GM18870 (cell line): ENCODE measurements around the gene TOX2.

ENCODE experiments used
- ATAC-seq: cut with Tn5 transposase; IDR thresholded peaks from one replicate; pipeline ENCODE4 v1.9.1; 2021; ENCODE audit warnings: moderate library complexity; ENCODE audit not compliant: unreplicated experiment

The TOX2 gene

GRCh38 chr20:44092551-44093248 lies 178.0 kb downstream of the TOX2 start:
- ATAC-seq, result no peak

GRCh38 chr20:44093249-44093582 lies 178.6 kb downstream of the TOX2 start:
- no peak for ATAC-seq

GRCh38 chr20:44095831-44096230 lies 181.2 kb downstream of the TOX2 start:
- no peak for ATAC-seq

DNA sequence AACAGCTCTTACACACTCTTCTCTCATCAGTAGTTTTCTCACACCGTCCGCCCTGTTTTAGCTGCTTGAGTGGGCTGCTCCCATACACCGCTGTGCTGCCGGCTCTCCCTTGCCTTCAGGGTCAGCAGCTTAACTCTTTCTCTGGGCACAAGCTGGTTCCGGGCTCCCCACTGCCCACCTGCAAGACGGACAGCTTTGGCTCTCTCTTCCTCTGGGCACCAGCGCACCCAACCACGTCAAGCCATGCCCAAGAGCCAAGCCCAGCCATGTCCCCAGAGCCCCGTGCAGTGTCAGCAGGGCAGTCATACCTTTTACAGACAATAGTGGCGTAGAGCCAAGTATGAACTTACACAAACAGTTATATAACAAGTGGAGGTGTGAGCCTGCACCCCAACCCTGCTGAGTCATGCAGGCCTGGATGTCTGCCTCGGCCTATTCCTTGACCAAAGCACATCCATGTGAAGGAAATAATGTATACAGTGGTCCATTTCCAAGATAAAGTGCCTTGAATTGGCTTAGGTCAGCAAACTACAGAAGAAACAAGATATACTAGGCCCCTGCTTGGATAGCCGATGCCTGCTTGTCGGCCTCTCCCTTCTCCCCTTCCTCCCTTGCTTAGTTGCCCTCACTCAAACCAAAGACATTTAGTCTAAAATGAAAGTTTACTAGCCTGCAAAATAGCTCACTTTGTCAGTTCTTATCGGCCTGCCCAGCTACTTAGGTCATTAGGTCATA lies 183.0 kb downstream of the TOX2 start:
- no peak for ATAC-seq

DNA sequence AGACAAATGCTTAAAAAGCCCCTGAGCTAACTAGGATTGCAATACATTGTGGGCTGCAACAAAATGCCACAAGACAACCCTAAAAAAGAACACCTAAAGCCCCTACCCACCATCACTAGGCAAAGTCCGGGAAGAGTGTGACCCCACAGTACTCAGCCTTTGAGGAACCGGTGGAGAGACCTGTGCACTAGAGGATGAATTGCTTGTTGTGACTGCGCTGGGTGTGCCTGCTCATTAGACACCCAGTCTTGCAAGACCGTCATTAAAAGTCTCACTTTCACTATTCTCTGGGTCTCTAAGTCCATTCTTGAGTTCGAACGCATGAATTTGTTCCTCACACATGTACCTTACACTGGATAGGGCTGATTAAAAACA lies 183.6 kb downstream of the TOX2 start:
- ATAC-seq, result no peak

DNA sequence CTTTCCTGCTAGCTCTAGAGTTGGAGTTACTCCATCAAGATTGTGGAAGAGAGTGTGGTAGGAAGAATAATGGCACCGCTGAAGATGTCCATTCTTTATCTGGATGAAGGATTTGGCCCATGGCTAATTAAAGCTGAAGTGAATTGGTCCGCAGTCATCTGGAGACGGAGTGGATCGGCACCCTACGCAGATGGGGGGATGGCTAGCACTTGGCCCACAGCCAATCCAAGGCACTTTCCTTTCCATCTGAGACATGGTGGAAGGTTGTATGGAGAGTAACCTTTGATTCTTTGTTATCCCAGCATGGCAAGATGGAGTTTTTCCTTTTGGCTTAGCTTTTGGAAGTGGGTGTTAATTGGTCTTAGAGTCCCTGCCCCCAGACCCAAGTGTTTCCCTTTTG lies 184.0 kb downstream of the TOX2 start:
- ATAC-seq, result no peak

GRCh38 chr20:44099832-44100231 lies 185.2 kb downstream of the TOX2 start:
- no peak for ATAC-seq

DNA sequence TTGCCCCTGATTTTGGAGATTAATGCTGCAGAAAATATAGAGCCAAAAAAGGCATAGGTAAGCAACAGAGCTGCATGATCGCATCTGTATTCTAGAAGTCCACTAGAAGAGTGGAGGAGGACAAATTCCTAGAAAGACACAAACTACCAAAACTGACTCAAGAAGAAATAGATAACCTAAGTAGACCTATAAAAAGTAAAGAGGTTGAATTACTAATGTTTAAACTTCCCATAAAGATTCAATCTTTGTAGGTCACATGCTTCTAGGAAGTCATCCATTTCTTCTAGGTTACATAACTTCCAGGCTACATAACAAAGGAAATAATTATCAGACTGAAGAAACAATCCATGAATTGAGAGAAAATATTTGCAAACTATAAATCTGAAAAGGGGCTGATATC lies 187.9 kb downstream of the TOX2 start:
- no peak for ATAC-seq

DNA sequence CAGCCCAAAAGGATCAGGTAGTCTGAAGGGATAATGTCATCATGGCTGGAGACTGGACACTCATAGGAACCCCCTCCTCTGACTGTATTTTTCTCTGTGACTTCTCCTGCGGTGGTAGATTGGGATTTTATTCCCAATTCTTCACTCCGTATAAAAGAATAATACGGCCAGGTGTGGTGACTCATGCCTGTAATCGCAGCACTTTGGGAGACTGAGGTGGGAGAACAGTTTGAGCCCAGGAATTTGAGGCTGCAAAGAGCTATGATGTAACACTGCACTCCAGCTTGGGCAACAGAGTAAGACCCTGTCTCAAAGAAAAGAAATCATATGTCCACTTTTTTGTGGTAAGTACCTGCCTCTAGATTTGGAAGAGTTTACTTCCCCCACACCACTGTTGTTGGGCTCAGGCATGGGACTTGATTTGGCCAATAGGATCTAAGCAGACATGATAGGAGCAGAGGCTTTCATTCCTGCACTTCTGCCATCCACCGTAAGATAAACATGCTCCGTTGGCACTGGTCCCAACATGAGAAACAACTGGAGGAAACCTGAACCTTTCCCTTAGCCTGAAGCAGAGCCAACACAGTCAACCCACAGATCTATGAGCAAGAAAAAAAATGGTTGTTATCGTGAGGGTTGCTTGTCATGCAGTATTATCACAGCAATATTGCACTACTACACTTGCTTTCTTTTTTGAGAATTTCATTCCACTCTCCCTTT lies 190.3 kb downstream of the TOX2 start:
- no peak for ATAC-seq

DNA sequence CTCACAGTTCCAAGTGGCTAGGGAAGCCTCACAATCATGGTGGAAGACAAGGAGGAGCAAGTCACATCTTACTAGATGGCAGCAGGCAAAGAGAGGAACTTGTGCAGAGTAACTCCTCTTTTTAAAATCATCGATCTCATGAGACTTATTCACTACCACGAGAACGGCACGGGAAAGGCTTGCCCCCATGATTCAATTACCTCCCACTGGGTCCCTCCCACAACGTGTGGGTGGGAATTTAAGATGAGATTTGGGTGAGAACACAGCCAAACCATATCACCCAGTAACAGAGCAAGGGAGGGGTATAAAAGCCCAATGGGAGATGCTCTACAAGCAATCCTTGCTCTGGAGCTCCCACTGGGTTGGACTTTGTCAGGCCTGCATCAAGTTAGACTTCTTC lies 192.0 kb downstream of the TOX2 start:
- ATAC-seq, result no peak

DNA sequence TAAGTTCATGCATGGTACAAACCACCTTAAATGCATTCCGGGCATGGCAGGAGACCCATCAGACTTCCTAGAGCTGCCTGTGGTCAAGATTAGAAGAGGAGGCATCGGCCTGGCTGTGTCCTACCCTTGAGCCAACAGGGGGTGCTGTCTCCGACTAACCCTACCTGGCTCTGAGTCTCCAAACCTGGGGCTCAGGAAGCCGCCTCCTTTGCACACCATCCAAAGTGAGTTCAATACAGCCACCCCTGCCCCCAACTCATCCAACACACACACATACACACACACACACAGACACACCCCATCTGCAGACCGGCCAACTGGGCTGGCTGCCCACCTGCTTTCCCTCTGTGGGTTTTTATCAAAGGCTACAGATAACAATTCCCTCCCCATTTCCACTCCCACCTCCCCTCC lies 195.3 kb downstream of the TOX2 start:
- ATAC-seq, result no peak

GRCh38 chr20:44110816-44111568 lies 196.3 kb downstream of the TOX2 start:
- ATAC-seq, result no peak

DNA sequence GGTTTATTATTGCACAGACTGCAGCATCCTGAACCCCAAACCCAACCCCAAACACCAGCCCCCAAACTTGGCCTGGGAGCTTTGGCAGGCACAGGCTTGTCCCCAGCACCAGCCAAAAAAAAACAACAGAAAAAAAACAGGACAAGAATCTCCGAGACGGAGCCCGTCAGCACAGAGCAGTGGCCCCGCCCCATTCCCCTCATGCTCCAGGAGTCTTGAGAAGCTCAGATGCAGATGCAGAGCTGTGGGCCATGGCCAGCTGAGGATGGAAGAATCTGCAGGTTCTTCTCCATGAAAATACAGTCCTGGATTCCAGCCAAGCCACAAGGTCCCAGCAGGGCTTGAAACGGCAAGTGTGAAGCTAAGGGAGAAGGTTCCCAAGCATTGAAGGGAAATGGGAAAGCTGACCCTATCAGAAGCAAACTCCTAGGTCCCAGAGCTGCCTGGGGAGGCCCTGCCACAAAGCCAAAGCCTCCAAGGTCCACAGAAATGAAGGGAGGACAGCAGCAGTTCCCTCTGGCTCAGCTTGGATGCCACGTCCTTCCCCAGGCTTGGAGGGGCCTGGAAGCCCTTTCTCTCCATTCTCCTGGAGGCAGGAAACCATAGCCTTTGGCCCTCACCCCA lies 197.2 kb downstream of the TOX2 start:
- no peak for ATAC-seq

DNA sequence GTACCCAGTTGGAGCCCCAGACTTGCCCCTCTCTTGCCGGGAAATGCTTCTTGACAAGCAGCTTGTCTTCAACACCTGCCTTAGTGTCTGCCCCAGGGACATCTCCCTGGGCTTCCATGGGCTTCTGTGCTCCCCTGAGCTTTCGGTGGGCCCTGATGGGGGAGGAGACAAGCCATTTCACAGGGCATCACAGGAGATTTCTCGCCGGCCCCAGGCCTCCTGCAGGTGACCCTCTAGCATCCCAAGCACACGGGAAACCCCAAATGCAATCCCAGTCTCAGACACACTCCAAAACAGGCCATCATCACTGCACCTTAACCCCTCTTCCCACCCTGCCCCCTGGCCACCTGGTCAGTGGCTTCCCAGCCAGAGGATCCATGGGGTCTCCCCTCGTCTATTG lies 197.8 kb downstream of the TOX2 start:
- no peak for ATAC-seq

DNA sequence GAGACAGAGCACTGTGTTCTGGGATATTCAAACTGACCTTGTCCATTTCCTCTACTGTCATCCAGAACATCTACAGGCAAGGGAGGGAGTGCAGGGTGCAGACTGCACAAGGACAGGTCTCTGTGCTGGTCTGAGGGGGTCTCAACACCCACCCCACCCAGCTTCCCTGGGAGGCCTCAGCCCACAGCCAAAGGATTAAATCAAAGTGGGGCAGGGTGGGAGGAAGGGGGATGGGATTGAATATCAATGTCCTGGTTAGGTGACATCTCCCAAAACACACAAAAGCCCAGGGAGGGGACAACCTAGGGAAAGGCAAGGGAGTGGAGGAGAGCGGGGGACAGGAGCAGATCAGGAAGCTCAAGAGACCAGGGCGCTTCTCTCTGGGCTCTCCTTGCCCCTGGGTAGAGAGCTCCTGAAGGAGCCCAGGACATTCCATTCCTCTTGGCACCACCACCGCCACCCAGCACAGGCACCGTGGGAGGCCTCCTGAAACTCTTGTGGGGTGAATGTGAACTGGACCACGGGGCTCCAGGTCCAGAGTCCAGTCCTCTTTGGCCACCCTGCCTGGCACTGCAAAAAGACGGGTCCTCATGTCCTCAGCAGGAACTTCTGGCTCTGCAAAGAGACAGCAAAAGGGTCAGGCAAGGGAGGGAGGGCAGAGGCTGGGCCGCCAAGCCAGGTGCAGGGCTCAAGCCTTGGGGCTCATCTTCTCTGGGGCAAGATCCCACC lies 198.4 kb downstream of the TOX2 start:
- no peak for ATAC-seq

GRCh38 chr20:44113618-44114376 lies 199.1 kb downstream of the TOX2 start:
- no peak for ATAC-seq

- no peak for ATAC-seq
Measured at GRCh38 chr20:44115181-44115580, 200.5 kb downstream of the TOX2 start.

GRCh38 chr20:44115762-44116644 lies 201.4 kb downstream of the TOX2 start:
- no peak for ATAC-seq
